Measurements from ENCODE around the gene TFDP1. TPM values are rescaled to one million over a fixed set of nuclear protein-coding genes. Genes with fewer than 3 reads are reported as not detected.
"Not testable (repeated sequence)": the region's sequence is repeated elsewhere in the genome, so short reads cannot be mapped to it uniquely, and the experiment has no call there.

TFDP1 gene
- total RNA-seq, 6 experiments from 2014 or later = 121 to 155 (median 150) TPM

DNA sequence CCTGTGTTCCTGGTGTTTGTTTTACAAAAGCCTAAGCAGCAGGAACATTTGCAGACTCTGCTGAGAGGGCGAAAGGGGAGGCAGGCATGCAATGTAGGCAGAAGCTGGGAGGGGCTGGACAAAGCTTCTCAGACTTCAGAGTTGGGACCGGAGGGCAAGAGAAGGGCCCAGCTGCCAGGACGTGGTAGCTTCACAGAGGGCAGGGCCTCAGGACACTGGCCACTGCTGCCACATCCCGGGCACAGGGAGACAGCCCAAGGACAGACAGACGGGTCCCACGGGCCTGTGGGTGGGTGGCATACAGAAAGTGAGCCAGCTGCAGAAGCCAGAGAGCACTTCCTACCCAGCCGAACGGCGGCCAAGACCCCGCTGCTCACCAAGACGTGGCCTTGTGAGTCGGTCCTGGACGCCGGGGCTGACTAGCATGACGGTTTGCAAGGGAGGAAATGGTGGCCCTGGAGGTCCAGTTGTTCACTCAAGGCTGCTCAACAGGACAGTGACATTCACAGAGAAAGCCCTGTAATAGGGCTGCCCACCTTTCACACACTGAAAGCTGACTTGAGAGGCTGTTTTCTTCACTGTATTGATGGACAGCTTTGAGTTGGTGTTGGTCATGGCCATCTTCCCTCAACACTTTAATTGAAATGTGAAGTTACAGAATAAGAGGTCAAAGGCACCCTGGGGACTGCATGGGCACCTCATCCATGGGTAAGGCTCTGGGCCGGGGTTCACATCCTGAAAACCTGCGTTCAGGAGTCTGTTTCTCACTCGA lies 23.7 kb upstream of the TFDP1 start:
- peaks cover 7% of the 10 kb centered on the region for H3K4me1 Mint-ChIP-seq (ENCODE audit: low read depth)
- H3K4me3 Mint-ChIP-seq = no peak overlapping the region
- no peaks in the 10 kb centered on the region for H3K9me3 Mint-ChIP-seq
- H3K36me3 Mint-ChIP-seq (ENCODE audit: low read depth) = no peaks in the 10 kb centered on the region
- no peak overlapping the region for H3K27ac Mint-ChIP-seq
- DNase-seq = no peak
- H3K27me3 Mint-ChIP-seq (ENCODE audit: insufficient read depth) = peaks cover 8% of the 10 kb centered on the region
- TF ChIP-seq, protein P1, sequence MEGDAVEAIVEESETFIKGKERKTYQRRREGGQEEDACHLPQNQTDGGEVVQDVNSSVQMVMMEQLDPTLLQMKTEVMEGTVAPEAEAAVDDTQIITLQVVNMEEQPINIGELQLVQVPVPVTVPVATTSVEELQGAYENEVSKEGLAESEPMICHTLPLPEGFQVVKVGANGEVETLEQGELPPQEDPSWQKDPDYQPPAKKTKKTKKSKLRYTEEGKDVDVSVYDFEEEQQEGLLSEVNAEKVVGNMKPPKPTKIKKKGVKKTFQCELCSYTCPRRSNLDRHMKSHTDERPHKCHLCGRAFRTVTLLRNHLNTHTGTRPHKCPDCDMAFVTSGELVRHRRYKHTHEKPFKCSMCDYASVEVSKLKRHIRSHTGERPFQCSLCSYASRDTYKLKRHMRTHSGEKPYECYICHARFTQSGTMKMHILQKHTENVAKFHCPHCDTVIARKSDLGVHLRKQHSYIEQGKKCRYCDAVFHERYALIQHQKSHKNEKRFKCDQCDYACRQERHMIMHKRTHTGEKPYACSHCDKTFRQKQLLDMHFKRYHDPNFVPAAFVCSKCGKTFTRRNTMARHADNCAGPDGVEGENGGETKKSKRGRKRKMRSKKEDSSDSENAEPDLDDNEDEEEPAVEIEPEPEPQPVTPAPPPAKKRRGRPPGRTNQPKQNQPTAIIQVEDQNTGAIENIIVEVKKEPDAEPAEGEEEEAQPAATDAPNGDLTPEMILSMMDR (IDR thresholded peaks at IDR 0.05) = no peak

DNA sequence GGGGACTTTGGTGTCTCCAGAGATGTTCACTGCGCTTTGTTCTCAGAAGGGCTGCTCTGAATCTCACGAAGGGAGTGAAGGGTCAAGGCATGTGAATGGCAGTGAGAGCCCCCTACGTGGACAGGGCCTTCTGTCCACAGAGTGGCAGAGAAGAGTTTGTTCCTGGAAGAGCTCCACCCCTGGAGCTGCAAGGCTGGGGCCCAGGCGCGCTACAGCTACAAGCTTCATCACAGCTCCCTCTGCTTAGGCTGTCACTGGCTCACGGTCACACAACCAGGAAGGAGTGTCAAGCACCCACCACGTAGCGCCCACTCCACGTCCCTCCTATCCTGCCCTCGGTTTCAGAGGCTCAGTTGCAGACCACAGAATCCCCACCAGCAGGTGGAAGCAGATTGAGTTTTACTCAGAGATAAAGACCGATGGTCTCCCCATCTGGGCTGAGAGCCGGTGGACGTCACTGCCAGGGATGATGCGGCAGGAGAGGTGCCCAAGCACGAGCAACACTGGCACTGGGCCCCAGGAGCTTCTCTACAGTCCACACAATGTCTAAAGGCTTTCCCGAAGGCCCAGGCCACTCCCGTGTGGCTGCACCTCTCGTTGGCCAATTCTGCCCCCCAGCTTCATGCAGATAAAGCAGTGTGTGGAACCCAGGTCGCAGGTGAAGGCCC lies 23.0 kb upstream of the TFDP1 start:
- H3K36me3 Mint-ChIP-seq (ENCODE audit: low read depth) = no peaks in the 10 kb centered on the region
- no peak overlapping the region for H3K27ac Mint-ChIP-seq
- H3K9me3 Mint-ChIP-seq = no peaks in the 10 kb centered on the region
- DNase-seq = no peak
- TF ChIP-seq, protein P1 (IDR thresholded peaks at IDR 0.05) = peak; percentile 6; the same call in 1 of the 2 replicates
- peaks cover 7% of the 10 kb centered on the region for H3K4me1 Mint-ChIP-seq (ENCODE audit: low read depth)
- H3K4me3 Mint-ChIP-seq = no peak overlapping the region
- H3K27me3 Mint-ChIP-seq (ENCODE audit: insufficient read depth) = peaks cover 10% of the 10 kb centered on the region

DNA sequence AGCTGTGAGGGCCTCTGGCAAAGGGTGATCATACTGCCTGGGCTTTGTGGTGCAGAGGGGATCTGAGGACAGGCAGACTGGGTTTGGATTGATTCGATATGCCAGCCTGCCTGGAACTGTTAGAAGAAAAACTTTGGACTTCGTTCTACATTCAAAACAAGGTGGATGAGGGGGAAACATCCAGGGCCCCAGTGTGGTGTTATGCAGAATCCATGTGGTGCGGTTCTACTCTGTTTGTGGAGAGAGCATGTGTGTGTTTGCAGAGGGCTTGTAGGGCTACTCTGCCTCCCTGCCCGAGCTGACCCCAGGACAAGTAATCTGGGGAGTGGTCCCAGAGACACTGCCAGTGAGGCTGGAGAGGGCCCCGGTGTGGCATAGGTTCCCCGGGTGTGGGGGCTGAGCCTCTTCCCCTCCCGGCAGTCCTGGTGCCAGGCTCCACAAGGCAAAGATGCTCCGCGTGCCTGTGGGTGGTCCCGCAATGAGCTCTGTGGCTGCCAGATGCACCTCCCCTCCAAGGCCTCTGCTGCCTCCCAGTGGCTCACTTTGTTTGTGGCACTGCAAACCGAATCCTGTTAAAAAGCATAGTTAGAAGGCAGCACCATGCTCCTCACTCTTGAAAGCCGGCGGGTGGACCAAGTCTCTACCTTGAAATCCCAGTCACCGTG lies 22.3 kb upstream of the TFDP1 start:
- DNase-seq = peak; percentile 67
- H3K4me1 Mint-ChIP-seq (ENCODE audit: low read depth) = peaks cover 7% of the 10 kb centered on the region
- no peaks in the 10 kb centered on the region for H3K36me3 Mint-ChIP-seq (ENCODE audit: low read depth)
- peaks cover 14% of the 10 kb centered on the region for H3K27me3 Mint-ChIP-seq (ENCODE audit: insufficient read depth)
- TF ChIP-seq, protein P1 (IDR thresholded peaks at IDR 0.05) = peak; percentile 81
- H3K27ac Mint-ChIP-seq = no peak overlapping the region
- H3K4me3 Mint-ChIP-seq = no peak overlapping the region
- no peaks in the 10 kb centered on the region for H3K9me3 Mint-ChIP-seq

DNA sequence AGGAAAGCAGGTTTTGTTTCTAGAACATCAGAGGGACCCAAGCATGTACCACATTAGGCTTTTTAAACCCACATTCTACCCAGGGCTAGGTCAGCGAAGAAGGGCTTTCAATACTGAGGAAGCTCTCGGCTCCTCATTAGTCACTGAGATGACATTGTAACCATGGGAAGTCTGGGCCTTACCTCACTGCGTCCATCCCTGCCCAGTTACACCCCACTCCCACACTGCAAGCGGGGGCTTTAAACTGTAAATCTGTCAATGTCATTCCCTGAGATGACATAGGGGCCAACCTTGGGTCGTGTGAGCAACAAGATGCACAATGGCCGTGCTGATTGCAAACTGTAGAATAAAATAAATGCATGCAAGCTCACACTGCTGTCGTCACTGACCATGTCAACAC lies 21.7 kb upstream of the TFDP1 start:
- Mint-ChIP-seq H3K4me3 (no peak overlapping the region), H3K4me1 (ENCODE audit: low read depth) (peaks cover 7% of the 10 kb centered on the region), H3K27me3 (ENCODE audit: insufficient read depth) (peaks cover 13% of the 10 kb centered on the region), H3K27ac (no peak overlapping the region), H3K9me3 (no peaks in the 10 kb centered on the region), H3K36me3 (ENCODE audit: low read depth) (no peaks in the 10 kb centered on the region)
- TF ChIP-seq, protein P1 (IDR thresholded peaks at IDR 0.05) = no peak
- DNase-seq = no peak

DNA sequence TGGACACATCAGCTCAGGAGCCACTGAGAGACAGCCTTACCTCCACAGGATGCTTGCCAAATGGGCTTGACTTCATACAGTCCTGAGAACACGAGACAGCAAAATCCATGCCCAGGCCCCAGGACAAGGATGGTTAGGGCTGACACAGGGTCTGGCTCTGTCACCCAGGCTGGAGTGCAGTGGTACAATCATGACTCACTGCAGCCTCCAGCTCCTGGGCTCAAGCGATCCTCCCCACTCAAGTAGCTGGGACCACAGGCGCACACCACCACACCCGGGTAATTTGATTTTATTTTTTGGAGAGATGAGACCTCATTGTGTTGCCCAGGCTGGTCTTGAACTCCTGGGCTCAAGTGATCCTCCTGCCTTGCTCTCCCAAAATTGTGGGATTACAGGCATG lies 21.0 kb upstream of the TFDP1 start:
- H3K4me1 Mint-ChIP-seq (ENCODE audit: low read depth); H3K9me3 Mint-ChIP-seq; H3K4me3 Mint-ChIP-seq; DNase-seq; H3K36me3 Mint-ChIP-seq (ENCODE audit: low read depth); H3K27ac Mint-ChIP-seq; H3K27me3 Mint-ChIP-seq (ENCODE audit: insufficient read depth): not testable (repeated sequence)
